HepG2 (cell line): ENCODE data around the gene CASR. TPM values are rescaled to one million over a fixed set of nuclear protein-coding genes. Genes with fewer than 3 reads are reported as not detected.

ENCODE experiments used
- ATAC-seq: fragments of 200-7000 bp; cut with Tn5 transposase; 3 replicates; pipeline ENCODE4 v1.9.1; 2020; ENCODE audit warnings: mild to moderate bottlenecking, moderate library complexity
- BruUV-seq: library from RNA; stranded (reverse); fragments of 400-500 nt; replicated peaks from 2 replicates; lab custom pipeline; 2021; lab: Mats Ljungman, UMichigan
- CTCF ChIA-PET: fragments of 300-600 bp; formaldehyde crosslinking; extraction: SDS; loops from one replicate; lab custom pipeline; 2021; ENCODE audit warnings: low total read pairs, inconsistent platforms, low intra/inter-chr PET ratio; lab: Yijun Ruan, JAX
- POLR2A ChIA-PET: fragments of 350-600 bp; sonication (Branson Sonifier 250); formaldehyde crosslinking; loops from one replicate; lab custom pipeline; 2020; ENCODE audit warnings: antibody characterized with exemption, inconsistent platforms; lab: Yijun Ruan, JAX
- DNase-seq: peaks from one replicate; pipeline ENCODE4 v3.0.0-alpha.2; 2015; ENCODE audit warnings: low spot score
- FAIRE-seq: peaks from 3 replicates; lab custom pipeline; 2011; peaks lifted over from hg19 to GRCh38; lab: Jason Lieb, UNC
- H2AFZ ChIP-seq: one replicate; pipeline ENCODE4 v1.6.1; 2011; ENCODE audit warnings: low read length, inconsistent platforms
- H3K27ac ChIP-seq: fragments of 300-600 bp; 3 replicates; pipeline ENCODE4 v1.8.0; 2011; ENCODE audit warnings: mixed run types, mild to moderate bottlenecking, mixed read lengths, low read length, inconsistent platforms; ENCODE audit not compliant: insufficient read depth; ENCODE audit errors: extremely low read length
- H3K27me3 ChIP-seq, 2 experiments: fragments of 200-600 bp in 1 of 2; 2 replicates in 1 of 2; 3 replicates in 1 of 2; pipeline versions ENCODE4 v1.6.0 to v1.8.0; 2011; ENCODE audit warnings: low read length in 2 of 2, mild to moderate bottlenecking in 2 of 2, moderate library complexity in 2 of 2, inconsistent platforms in 1 of 2; ENCODE audit not compliant: insufficient read depth in 2 of 2, control insufficient read depth in 1 of 2
- H3K36me3 ChIP-seq, 2 experiments: fragments of 200-600 bp in 1 of 2; replicated peaks in 1 of 2; 2 replicates in 1 of 2; 3 replicates in 1 of 2; pipeline versions ENCODE4 v1.5.1 to v1.8.0; 2011; ENCODE audit warnings: low read length in 2 of 2, inconsistent platforms in 1 of 2; ENCODE audit not compliant: insufficient read depth in 2 of 2, control insufficient read depth in 1 of 2
- H3K4me1 ChIP-seq: 2 replicates; pipeline ENCODE4 v1.5.1; 2012; ENCODE audit warnings: low read length, inconsistent platforms; ENCODE audit not compliant: insufficient read depth
- H3K4me2 ChIP-seq: 2 replicates; pipeline ENCODE4 v1.6.0; 2011; ENCODE audit warnings: low read depth, low read length, inconsistent platforms
- H3K4me3 ChIP-seq, 3 experiments: fragments of 200-600 bp in 1 of 3; sonication (generic), shearing (Covaris generic) in 1 of 3; replicated peaks in 1 of 3; 2 replicates each; pipeline ENCODE4 v1.5.1; 2011 to 2016; ENCODE audit warnings: low read length in 3 of 3, inconsistent platforms in 2 of 3, low read depth in 2 of 3, mild to moderate bottlenecking in 2 of 3, control low read depth in 1 of 3, mixed read lengths in 1 of 3; ENCODE audit not compliant: insufficient read depth in 1 of 3
- H3K79me2 ChIP-seq: one replicate; pipeline ENCODE4 v1.6.1; 2011; ENCODE audit warnings: low read length, inconsistent platforms; ENCODE audit not compliant: insufficient read depth
- H3K9ac ChIP-seq: 2 replicates; pipeline ENCODE4 v1.6.0; 2011; ENCODE audit warnings: mild to moderate bottlenecking, low read depth, low read length, inconsistent platforms; ENCODE audit not compliant: insufficient read depth
- H3K9me3 ChIP-seq: 2 replicates; pipeline ENCODE4 v1.5.1; 2012; ENCODE audit warnings: mild to moderate bottlenecking, low read length
- H4K20me1 ChIP-seq: 2 replicates; pipeline ENCODE4 v1.6.0; 2011; ENCODE audit warnings: inconsistent platforms, mild to moderate bottlenecking, low read length, moderate library complexity; ENCODE audit not compliant: insufficient read depth
- KDM5A ChIP-seq: fragments of 200-600 bp; sonication (generic); IDR thresholded peaks from 2 replicates; pipeline ENCODE4 v1.7.0; 2018; ENCODE audit warnings: antibody characterized with exemption, mild to moderate bottlenecking, low read length, borderline replicate concordance
- MTF1 ChIP-seq: sonication (generic); formaldehyde crosslinking; IDR thresholded peaks from 2 replicates; pipeline ENCODE4 v1.5.0; 2020; ENCODE audit warnings: missing genetic modification reagents
- SIN3A ChIP-seq: IDR thresholded peaks from 2 replicates; pipeline ENCODE4 v1.6.1; 2011; ENCODE audit warnings: low read depth, mild to moderate bottlenecking, control low read depth, low read length, borderline replicate concordance
- WGBS: methylation state at CpG from one replicate; pipeline ENCODE4 v1.1.6; 2017; ENCODE audit warnings: low lambda C conversion rate; 5-methylcytosine and 5-hydroxymethylcytosine counted together
- in situ Hi-C: cut with HindIII; loops from 2 replicates; pipeline ENCODE4 v1.10.0; 2017; ENCODE audit warnings: low pct_unique_long_range_greater_than_20kb; ENCODE audit not compliant: extremely low pct_ligation_motif_present
- intact Hi-C: fragments of 100-400 bp; cut with micrococcal nuclease; formaldehyde crosslinking; loops from one replicate; pipeline ENCODE4 v1.10.0; 2022; ENCODE audit not compliant: unreplicated experiment
- polyA plus RNA-seq, 8 experiments: library from polyadenylated mRNA; depleted of rRNA in 3 of 8; stranded (reverse) in 7 of 8; unstranded in 1 of 8; fragments of >200 nt; fragmentation: Illumina TruSeq in 4 of 8; extraction: Trizol in 4 of 8; gene quantifications; 2 replicates each; pipeline versions ENCODE4 v1.2.1 to v1.2.3, GENCODE V29; 2011 to 2016; ENCODE audit warnings: low read depth in 4 of 8, missing spikeins in 1 of 8, mixed read lengths in 1 of 8; ENCODE audit not compliant: insufficient read depth in 1 of 8
- total RNA-seq, 5 experiments: library from RNA; depleted of rRNA; stranded (reverse); fragments of >200 nt; fragmentation: Illumina TruSeq; extraction: Trizol; gene quantifications; 2 replicates each; pipeline ENCODE4 v1.2.3, GENCODE V29; 2016; ENCODE audit warnings: low read depth in 1 of 5
- TF ChIP-seq, protein P1 (sequence below): sonication (generic); formaldehyde crosslinking; IDR thresholded peaks from 2 replicates; pipeline ENCODE4 v1.5.1; 2020; ENCODE audit warnings: mild to moderate bottlenecking, moderate library complexity, missing genetic modification reagents
- TF ChIP-seq, protein P2 (sequence below): conservative IDR thresholded peaks from 2 replicates; pipeline ENCODE4 v1.6.1; 2018; ENCODE audit warnings: missing genetic modification reagents
- TF ChIP-seq, protein P3 (sequence below): sonication (generic); formaldehyde crosslinking; IDR thresholded peaks from 2 replicates; pipeline ENCODE4 v1.9.0; 2022; ENCODE audit warnings: low read depth, missing genetic modification reagents

Gene CASR
- total and polyA plus RNA-seq, 2 of the 13 experiments (the other 11 are each of a cell fraction or from before 2014, with no cell fraction given) = not detected

DNA sequence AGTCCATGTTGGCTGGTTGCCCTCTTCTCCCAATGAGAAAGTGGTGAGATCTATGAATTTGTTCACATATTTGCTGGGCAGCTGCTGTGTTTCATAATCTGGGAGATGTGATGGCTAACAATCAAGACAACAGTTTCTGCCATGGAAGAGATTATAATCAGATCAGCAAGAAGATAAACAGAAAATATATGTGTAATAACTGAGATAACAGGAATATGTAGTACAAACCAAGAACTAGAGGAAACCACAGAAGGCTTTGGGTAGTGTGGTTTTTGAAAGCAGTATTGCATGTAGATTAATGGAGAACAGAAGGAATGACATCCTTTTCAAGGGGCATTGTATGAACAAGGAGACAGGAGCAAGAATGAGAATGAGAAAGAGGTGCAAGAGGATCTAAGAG, 129.4 kb downstream of the CASR start (continued):
- TF ChIP-seq, protein P1, sequence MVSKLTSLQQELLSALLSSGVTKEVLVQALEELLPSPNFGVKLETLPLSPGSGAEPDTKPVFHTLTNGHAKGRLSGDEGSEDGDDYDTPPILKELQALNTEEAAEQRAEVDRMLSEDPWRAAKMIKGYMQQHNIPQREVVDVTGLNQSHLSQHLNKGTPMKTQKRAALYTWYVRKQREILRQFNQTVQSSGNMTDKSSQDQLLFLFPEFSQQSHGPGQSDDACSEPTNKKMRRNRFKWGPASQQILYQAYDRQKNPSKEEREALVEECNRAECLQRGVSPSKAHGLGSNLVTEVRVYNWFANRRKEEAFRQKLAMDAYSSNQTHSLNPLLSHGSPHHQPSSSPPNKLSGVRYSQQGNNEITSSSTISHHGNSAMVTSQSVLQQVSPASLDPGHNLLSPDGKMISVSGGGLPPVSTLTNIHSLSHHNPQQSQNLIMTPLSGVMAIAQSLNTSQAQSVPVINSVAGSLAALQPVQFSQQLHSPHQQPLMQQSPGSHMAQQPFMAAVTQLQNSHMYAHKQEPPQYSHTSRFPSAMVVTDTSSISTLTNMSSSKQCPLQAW (CRISPR knock-in tag) = no peak
- TF ChIP-seq MTF1 (CRISPR knock-in tag) = no peak
- TF ChIP-seq, protein P2, sequence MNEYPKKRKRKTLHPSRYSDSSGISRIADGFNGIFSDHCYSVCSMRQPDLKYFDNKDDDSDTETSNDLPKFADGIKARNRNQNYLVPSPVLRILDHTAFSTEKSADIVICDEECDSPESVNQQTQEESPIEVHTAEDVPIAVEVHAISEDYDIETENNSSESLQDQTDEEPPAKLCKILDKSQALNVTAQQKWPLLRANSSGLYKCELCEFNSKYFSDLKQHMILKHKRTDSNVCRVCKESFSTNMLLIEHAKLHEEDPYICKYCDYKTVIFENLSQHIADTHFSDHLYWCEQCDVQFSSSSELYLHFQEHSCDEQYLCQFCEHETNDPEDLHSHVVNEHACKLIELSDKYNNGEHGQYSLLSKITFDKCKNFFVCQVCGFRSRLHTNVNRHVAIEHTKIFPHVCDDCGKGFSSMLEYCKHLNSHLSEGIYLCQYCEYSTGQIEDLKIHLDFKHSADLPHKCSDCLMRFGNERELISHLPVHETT (CRISPR knock-in tag) = no peak
- TF ChIP-seq, all 625 proteins: peak for 0

DNA sequence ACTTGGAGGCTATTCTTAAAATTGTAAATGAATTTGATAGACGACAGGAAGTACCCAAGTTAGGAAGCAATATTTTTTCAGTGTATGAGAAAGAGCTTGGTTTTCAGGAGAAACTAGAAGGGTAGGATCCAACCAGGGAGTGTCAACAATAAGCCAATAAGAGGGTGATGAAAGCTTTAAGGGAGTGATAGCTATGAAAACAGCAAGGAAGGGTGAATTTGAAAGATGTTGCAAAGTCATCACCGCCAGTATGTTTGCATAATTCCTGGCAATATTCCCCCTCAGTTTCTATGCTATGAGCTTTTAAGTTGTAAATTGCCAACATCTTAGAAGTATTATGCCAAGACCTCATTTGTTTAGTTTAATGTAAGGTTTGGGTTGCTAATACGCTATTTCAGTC, 129.8 kb downstream of the CASR start:
- Histone ChIP-seq H3K4me3 (no peak overlapping the region), H4K20me1 (no peaks in the 10 kb centered on the region), H3K27me3 (0 out of 5 replicates have a peak, but pooled peaks cover 0 to 2% of the 10 kb centered on the region in 2 experiments), H3K4me2 (no peak overlapping the region), H3K4me1 (peaks cover 23% of the 10 kb centered on the region), H3K79me2 (no peaks in the 10 kb centered on the region), H3K9me3 (no peaks in the 10 kb centered on the region), H3K27ac (no peak overlapping the region), H3K9ac (no peak overlapping the region), H3K36me3 (no peaks in the 10 kb centered on the region), H2AFZ (no peak overlapping the region)
- no peak for DNase-seq
- BruUV-seq = no TSS peak
- ChIA-PET POLR2A (no interaction called here), CTCF (no interaction called here)
- in situ Hi-C loops (loop anchor here (5.0 kb wide), 1 partner anchor 44 kb away; no protein-coding TSS in a partner anchor), intact Hi-C loops (no loop called here)
- TF ChIP-seq, protein P3, sequence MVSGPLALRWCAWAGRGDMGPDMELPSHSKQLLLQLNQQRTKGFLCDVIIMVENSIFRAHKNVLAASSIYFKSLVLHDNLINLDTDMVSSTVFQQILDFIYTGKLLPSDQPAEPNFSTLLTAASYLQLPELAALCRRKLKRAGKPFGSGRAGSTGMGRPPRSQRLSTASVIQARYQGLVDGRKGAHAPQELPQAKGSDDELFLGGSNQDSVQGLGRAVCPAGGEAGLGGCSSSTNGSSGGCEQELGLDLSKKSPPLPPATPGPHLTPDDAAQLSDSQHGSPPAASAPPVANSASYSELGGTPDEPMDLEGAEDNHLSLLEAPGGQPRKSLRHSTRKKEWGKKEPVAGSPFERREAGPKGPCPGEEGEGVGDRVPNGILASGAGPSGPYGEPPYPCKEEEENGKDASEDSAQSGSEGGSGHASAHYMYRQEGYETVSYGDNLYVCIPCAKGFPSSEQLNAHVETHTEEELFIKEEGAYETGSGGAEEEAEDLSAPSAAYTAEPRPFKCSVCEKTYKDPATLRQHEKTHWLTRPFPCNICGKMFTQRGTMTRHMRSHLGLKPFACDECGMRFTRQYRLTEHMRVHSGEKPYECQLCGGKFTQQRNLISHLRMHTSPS (CRISPR knock-in tag) = no peak
- no peak for TF ChIP-seq KDM5A
- no peak for TF ChIP-seq SIN3A
- no peak for ATAC-seq
- no peak for FAIRE-seq
- 14% methylated on average over 3 of the region's 3 CpGs for WGBS
